ENCODE data around the gene FES.
"Not testable (repeated sequence)": the region's sequence is repeated elsewhere in the genome, so short reads cannot be mapped to it uniquely, and the experiment has no call there.

FES gene

DNA sequence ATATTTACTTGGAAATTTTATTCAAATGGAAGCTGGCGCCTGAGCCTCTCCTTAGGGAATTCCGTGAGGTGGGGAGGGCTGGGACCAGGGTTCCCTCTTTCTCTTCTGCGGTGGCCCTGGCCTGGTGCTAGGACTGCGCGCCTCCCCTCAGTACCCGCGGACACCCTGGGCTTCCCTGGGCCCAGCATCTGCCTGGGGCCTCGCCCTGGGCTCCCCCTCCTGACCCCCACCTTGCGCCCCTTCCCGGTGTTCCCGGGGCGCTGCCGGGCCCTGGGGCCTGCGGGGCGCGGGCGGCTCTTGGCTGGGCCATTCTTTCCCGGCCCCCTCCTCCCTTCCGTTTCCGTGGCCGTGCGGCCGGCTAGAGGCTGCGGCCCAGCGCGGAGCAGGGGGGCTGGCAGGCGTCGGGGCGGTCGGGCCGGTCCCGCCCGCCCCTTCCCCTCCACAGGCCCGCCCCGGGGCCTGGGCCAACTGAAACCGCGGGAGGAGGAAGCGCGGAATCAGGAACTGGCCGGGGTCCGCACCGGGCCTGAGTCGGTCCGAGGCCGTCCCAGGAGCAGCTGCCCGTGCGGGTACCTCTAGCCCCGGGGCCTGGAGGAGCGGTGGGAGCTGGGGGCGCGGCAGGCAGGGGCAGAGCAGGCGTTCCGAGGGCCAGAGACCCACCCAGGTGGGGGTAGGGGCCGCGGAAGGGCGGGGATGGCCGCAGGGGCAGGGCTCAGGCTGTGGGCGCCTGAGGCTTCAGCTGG is at the start of gene FES:
Gene FES (plus strand): TSS at position 529 of the 743 bp plus-strand sequence. CDS start 542 bp downstream, outside the sequence.
- DNase-seq (ENCODE audit: low spot score): no peak

GRCh38 chr15:90834626-90835025 is 49.7 kb upstream of the FES start:
- no peak for DNase-seq (ENCODE audit: low spot score)

DNA sequence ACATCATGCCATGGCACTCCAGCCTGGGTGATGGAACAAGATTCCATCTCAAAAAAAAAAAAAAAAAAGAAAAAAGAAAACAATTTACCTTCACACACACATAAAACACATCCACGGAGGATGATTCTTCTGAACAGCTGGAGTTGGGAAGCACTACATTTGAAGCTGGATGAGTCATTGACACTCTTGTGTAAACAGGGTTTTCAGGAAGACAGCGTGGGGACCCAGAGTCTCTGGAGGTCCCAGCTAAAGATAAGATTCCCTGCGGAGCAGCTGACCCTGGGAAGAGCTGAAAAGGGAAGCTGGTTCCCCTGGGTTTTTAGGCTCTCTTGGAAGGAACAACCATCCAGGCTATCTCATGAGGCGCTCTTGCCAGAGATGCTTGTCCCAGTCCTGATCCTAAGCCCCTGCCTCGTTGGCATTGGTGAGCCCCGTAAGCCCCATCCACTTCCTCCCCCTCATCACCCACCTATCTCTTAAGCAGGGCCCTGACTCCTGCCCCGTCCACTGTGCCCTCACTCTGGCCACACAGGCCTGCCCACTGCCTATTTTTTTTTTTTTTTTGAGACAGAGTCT is 47.9 kb upstream of the FES start:
- no peak for DNase-seq (ENCODE audit: low spot score)

DNA sequence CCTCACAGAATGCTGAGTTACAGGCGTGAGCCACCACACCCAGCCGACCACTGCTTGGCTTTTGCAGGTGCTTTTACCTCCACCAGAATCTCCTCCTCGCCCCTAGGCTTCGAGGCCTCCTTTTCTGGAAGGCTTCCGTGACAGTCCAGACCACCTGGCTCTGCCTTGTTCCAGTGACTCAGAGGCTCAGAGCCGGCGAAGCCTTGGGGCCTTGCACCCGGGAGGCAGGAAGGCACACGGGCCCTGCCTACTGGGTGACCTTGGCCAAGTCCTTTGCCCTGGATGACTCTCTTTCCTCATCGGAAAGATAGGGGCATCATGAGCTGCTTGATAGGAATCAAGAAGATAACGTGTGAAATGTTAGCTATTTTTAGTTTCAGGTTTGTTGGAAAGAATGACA is 47.2 kb upstream of the FES start:
- no peak for DNase-seq (ENCODE audit: low spot score)

DNA sequence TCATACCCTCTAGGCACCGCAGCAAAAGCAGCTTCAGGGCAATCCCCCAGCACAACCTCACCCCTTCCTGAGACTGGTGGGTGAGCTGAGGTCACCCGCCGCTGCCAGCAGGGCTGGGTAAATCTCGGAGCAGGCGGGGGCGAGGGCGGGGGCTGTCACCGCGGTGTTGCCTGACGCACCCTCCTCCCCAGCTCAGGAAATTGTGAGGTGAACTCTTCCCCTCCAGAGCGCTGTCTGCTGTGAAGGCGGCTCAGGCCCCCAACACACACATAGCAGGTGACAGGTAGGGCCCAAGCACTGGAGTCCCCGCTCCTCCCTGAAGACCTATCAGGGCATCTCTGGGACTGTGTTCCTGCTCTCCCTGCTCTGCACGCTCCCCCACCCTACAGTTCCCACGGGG is 46.2 kb upstream of the FES start:
- DNase-seq (ENCODE audit: low spot score): peak; percentile 82

GRCh38 chr15:90838544-90838943 is 45.8 kb upstream of the FES start:
- no peak for DNase-seq (ENCODE audit: low spot score)

GRCh38 chr15:90839187-90840071 is 44.9 kb upstream of the FES start:
- no peak for DNase-seq (ENCODE audit: low spot score)

GRCh38 chr15:90840157-90840855 is 44.0 kb upstream of the FES start:
- DNase-seq (ENCODE audit: low spot score): no peak

- no peak for DNase-seq (ENCODE audit: low spot score)
Observed at GRCh38 chr15:90840954-90841353, 43.4 kb upstream of the FES start.

- no peak for DNase-seq (ENCODE audit: low spot score)
Observed at GRCh38 chr15:90844696-90845095, 39.6 kb upstream of the FES start.

DNA sequence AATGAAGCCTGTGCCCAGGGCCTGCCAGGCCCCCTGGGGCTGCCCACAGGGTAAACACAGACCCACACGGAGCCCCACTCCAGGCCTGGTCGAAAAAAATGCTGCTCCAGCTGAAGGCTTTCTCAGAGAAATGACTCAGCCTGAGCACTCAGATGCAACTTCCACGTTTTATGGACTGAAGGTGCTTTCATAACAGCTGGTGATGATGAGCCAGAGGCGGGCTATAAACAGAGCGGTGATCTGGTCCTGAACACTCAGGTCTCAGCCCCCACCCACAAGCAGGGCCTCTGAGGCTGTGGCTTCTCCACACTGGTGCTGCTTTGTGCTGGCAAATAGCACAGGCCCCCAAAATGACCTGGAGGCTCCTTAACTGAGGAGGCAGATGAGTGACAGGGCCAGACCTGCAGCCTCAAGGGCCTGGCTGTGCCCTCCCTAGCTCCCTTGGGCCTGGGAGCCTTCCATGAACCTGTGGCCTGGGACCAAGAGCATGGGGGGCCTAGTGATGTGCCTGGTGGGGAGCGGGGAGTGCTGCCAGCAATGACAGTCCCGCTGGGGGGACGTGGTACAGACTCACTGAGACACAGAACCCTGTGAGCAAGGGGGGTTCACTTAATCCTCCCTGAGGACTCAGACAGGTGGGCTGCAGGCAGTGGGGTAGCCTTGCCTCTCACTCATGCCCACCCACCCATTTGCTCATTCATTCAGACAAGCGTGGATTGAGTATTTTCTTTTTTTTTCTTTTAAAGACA is 38.9 kb upstream of the FES start:
- peak; percentile 35 for DNase-seq (ENCODE audit: low spot score)

DNA sequence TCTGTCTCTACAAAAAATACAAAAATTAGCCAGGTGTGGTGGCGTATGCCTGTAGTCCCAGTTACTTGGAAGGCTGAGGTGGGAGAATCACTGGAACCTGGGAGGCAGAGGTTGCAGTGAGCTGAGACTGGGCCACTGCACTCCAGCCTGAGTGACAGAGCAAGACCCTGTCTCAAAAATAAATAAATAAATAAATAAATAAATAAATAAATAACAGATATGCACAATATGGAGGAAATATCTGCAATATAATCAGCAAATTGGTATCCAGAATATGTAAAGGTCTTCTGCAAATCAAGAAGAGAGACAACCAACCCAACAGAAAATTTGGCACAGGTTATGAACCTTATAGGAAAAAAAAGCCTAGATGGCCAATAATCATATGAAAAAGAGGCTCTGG is 34.9 kb upstream of the FES start:
- not testable (repeated sequence) for DNase-seq (ENCODE audit: low spot score)

DNA sequence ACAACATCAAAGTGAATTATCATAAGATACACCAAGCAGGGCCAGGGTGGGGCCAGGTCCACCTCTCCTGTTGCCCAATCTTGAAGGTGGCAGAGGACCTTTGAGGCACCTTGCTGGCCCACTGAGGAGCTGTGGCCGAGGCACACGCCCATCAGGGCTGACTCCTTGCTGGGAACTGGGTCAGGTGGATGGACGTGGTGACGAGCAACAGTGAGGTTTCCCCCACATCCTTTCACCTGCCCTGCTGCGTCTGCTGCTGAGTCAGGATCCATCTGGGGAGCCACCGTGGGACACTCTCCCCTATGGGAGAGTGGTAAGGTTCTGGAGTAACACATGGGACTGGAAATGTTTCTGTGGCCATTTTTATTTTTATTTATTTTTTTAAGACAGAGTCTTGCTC is 33.2 kb upstream of the FES start:
- peak; percentile 26 for DNase-seq (ENCODE audit: low spot score)

DNA sequence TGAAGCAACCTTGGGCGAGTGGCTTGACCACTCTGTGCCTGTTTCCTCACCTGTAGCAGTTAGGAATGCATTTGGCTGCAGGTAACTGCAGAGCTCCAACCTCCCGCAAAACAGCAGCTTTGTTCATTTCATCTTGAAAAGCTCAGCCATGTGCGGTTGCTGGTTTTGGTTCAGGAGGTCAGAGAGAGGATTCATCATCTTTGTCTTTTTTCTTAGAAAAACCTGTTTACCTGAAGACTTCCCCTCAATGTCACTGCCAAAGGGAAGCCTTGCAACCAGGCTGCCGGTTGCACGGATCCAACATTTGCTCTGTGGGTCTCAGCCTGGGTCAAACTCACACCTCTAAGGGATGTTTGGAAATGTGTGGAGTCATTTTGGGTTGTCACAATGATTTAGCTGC is 32.4 kb upstream of the FES start:
- peak; percentile 41 for DNase-seq (ENCODE audit: low spot score)

- no peak for DNase-seq (ENCODE audit: low spot score)
Observed at GRCh38 chr15:90855139-90855538, 29.2 kb upstream of the FES start.

DNA sequence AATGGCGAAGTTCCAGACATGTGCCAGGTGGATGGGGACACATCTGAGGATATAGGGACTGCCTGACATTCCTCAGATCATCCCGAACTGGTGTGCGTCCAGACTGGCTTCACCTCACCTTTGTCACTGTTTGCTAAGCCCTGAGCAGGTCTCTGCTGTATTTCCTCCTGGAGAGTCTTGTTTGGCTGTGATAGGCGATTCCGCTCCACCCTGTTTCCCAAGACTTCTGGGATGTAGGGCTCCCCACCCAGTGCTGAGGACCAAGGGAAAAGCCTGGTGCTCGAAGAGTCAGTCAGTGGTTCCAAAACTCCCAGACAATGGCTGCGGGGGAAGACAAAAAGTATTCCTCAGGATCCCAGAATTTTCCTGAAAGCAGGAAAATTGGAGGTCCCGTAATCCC is 27.0 kb upstream of the FES start:
- no peak for DNase-seq (ENCODE audit: low spot score)

- no peak for DNase-seq (ENCODE audit: low spot score)
Observed at GRCh38 chr15:90857883-90858443, 26.3 kb upstream of the FES start.

DNA sequence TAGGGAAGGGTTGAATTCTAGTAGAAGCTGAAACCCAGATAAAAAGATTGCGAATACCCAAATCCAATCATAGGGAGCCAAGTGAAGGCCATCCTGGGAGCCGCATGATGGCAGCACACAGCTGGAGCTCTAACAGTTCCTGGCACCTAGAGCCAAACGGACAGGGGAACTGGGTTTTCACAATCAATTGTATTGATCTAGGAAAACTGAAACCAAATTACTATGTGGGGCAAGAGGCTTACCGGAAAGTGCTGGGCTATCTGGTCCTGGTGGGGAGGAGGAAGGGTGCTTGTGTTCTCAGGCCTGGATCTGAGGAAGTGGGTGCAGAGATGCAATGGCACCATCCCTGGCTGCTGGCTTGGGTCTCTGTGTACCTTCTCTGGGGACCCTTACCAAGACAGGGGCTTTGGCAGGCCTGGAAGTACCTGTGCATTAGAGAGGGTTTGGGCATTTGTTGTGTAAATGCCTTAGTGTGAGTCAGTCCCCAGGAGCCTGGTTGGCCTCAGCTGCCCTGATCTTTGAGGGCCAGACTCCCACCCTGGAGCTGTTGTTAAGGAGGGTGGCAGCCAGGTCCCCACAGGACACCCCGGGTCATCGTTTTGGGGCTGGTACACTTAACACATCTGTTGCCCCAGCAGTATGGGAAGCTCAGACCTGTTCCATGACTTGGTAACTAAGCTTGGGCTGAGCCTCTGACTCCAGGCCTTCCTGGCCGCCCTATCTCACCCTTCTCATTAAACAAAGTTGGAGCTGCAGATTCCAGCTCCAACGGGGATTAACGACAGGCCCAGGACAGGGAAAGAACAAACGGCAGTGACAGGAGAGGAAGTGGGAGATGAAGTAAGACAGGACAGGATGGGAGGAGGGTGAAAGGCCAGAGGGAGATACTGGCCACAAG is 24.8 kb upstream of the FES start:
- DNase-seq (ENCODE audit: low spot score): no peak

- no peak for DNase-seq (ENCODE audit: low spot score)
Observed at GRCh38 chr15:90860450-90860849, 23.9 kb upstream of the FES start.

Measured in CD4-positive, alpha-beta T cell treated with Interleukin-2 at 100 ng/mL for 4 hours (primary cell).